GF-D8 (cell line): Measurements from ENCODE around the gene ZBTB16.
A peak's percentile ranks its signal among the peaks of the same experiment; 100 is the strongest.
"Not testable (repeated sequence)": the region's sequence is repeated elsewhere in the genome, so short reads cannot be mapped to it uniquely, and the experiment has no call there.

Experiments
- DNase-seq: peaks from one replicate; lab custom pipeline; 2025; lab: John Stamatoyannopoulos, UW

The ZBTB16 gene

DNA sequence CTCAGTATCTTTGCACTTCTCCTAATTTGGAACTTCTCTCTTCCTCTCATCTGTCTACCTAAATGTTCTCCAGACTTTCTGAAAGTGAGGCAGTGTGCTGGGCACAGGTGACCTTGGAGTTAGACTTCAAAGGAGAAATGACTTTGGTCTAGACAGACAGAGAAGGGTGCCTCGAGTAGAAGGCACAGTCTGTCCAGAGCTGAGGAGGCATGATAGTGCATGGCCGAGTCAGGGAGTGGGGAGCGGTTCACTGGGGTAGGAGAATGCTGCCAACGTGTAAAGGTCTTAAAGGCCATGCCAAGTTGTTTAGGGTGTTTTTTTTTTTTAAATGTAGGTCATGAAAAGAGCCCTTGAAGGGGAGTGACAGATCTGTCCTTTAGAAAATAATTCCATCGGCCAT lies 17.3 kb upstream of the ZBTB16 start:
- no peak for DNase-seq

DNA sequence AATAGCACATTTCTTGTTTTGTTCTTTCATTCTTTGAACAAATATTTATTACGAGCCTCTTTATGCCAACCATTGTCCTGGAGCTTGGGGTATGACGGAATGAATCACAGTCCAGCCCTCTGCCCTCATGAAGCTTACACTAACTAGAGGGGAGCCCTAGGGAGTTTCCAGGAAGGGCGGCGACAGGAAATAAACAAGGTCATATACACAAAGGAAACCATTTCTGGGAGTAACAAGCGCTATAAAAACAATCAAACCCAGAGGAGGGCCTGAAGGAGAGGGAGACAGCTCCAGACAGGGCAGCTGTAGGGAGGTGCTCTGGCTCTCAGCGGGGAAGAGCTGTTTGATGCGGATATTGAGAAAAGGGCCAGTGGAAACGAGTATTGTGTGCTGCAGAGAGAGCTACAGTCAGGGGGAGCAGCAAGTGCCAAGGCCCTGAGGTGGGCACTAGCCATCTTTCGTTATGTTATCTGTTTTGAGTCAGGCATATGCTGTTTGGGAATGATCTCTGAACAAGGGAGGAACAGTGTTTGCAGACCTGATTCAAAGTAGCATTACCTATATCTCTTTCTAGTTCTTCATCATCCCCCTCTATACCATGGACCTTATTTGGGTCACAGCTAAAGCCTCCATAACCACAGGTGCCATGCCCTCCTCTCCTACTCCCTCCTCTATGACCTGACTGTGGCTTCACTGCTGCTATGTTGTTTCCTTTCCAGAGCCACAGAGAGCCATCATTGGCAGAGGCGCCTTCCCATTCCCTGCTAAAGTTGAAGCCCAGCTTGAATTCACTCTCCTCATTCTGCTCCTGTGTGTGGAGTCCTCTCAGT lies 15.3 kb upstream of the ZBTB16 start:
- DNase-seq, result no peak

- DNase-seq, result no peak
These were observed 12.2 kb upstream of the ZBTB16 start for GRCh38 chr11:114047327-114047726.

- no peak for DNase-seq
These were observed 10.5 kb upstream of the ZBTB16 start for GRCh38 chr11:114049050-114049449.

DNA sequence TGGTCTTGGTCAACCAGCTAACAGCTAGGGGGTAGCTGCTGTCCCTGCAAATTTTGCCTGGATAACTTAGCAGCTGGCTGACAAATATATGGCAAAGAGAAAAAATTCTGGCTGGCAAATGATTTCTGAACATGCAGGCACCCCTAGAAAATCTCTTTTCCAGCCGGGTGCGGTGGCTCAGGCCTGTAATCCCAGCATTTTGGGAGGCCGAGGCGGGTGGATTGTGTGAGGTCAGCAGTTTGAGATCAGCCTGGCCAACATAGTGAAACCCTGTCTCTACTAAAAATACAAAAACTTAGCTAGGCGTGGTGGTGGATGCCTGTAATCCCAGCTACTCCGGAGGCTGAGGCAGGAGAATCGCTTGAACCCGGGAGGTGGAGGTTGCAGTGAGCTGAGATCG lies 9.7 kb upstream of the ZBTB16 start:
- not testable (repeated sequence) for DNase-seq

DNA sequence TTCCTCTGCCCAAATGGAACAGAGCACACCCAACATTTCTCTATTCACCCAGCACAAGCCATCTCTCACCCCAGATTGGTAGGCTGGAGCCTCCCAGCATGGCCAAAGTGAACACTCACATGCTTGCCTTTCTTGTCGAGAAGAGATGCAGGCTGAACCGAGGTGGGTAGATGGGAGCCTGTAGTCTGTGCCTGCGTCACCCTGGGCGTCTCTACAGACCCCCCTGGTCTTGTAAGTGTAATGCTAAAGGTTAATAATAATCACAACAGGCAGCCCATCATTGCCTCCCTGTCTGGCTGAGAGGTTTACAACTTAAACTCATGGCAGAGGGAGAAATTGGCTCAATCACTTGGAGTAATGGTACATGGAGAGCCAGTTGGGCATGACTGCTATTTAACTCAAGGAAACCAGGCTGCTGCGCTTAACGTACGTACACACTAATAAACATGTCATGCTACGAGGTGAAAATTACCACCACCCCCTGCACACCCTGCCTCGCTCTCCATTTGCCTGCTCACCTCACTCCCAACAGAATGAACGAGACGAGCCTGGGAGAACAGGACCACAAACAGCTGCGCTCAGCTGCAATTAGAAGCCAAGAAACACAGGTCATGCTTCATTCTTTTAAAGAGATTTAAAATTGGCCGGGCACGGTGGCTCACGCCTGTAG lies 9.1 kb upstream of the ZBTB16 start:
- no peak for DNase-seq

GRCh38 chr11:114051558-114051957 lies 8.0 kb upstream of the ZBTB16 start:
- DNase-seq, result no peak

- no peak for DNase-seq
These were observed 7.4 kb upstream of the ZBTB16 start for GRCh38 chr11:114052160-114052559.

- DNase-seq, result no peak
These were observed 6.1 kb upstream of the ZBTB16 start for GRCh38 chr11:114053406-114053805.

DNA sequence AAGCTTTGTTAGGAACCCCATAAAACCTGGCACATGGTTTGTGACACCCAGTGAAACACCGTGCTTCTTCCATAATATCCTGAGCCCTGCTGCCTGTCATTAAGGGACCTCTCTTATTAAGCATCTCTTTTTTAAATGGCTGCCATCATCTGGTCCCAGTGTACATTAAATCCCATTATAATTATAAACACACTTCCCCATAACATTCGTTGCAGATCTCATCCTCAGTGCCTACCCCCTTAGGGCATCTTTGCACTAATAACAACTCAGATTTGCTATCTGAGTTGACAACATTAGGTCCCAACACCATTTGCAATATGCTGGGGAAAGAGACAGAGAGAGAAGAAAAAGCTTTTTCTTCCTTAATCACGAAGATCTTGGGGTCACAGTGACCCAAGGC lies 4.7 kb upstream of the ZBTB16 start:
- DNase-seq, result no peak

DNA sequence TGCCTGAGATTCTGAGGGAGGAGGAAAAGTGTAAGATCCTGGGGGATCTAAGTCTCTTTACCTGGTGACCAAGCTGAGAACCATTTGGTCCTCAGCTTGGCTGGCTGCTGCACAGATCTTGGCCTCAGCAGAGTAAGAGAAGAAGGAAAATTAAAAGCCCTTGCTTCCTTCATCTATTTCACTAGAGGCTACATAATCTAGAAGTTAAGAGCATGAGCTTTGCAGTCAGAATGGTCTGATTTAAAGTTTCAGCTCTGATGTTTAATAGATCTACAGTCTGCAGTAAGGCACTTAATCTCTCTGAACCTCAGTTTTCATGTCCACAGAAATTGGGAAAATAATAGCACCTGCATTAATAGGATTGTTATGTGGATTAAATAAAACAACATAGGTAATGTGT lies 3.1 kb upstream of the ZBTB16 start:
- no peak for DNase-seq

GRCh38 chr11:114057147-114057546 lies 2.4 kb upstream of the ZBTB16 start:
- no peak for DNase-seq

DNA sequence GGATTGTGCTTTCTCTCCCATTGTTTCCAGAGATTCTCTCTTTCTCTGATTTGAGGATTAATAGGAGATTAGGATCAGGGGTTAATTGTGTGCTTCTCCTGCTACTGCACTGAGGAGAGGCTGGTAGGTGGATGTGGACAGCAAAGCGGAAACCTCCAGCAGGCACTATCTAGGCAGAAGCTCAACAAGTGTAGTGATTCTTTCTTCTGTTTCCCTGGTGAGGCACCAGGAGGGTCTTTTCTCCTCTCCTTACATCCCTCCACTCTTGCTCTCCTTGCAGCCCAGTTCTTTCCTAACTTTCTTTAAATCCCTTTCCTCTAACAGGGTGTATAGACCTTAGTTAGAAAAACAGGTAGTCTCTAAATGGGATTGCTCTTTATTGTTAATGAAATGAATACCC lies 1.9 kb upstream of the ZBTB16 start:
- no peak for DNase-seq

DNA sequence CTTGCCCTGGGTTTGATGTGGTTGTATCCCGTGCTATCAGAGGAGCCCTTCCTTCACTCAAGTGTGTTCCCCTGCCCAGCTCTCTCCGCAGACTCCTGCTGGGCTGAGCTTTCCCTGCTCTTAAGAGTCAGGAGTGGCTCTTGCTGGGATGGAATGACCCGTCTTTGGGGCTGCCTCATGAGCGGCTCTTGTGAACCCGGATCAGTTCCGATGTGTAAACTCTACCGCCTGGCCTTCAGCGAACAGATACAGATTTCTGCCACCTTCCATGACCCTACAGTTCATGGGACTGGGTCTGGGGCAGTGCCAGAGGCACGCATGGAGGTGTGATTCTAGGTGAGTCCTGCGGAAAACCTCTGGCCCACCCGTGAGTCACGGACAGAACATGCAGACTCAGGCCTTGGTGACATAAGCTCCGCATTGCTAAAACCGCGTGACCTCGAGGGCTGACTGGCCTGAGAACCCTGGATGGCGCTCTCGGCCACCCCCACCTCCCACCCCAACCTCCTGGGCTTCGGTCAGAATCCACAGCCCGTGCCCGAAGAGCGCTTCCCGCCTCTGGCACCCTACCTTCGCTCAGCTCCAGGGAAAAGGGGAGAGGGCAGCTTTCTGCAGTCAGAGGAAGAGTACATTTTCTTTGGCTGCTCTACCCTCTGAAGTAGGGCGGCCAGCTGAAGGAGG lies 1.3 kb upstream of the ZBTB16 start:
- DNase-seq, result no peak

DNA sequence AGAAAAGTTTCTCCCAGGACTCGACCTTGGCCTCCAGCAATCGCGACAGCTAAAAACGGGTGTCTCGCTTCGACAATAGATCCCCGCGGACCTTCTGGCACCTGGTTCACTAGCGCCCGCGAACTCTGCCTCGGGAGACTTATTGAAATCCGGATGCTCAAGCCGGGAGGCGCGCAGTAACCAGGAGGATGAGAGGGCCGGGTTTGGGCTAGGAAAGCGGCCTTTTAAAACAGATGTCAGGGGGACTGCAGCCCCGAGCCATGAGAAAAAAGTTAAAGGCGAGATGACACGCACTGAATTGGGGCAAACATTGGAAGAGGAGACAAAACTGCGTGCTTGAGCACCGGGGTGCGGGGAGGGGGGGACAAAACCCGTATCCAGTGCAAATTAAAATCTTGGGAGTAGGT lies 637 bp upstream of the ZBTB16 start:
- no peak for DNase-seq

DNA sequence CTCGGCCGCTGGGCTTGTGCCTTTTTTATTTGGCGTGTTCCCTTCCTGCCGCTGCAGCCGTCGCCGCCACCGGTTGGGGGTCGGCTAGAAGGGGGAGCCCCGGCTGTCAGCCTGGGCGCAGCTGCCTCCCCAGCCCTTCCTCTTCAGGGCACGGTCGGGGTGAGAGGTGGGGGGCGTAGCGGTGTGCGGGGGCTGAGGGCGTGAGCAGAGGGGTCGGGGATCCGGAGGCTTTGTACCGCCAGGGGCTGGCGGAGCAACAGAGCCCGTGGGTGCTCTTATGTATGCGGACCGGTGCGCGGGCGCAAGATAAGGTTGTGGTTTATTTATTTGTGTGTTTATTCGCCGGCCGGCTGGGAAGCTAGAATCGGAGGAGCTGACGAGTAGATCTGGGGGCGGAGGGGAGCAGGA lies 477 bp downstream of the ZBTB16 start:
- DNase-seq, result peak; percentile 82

DNA sequence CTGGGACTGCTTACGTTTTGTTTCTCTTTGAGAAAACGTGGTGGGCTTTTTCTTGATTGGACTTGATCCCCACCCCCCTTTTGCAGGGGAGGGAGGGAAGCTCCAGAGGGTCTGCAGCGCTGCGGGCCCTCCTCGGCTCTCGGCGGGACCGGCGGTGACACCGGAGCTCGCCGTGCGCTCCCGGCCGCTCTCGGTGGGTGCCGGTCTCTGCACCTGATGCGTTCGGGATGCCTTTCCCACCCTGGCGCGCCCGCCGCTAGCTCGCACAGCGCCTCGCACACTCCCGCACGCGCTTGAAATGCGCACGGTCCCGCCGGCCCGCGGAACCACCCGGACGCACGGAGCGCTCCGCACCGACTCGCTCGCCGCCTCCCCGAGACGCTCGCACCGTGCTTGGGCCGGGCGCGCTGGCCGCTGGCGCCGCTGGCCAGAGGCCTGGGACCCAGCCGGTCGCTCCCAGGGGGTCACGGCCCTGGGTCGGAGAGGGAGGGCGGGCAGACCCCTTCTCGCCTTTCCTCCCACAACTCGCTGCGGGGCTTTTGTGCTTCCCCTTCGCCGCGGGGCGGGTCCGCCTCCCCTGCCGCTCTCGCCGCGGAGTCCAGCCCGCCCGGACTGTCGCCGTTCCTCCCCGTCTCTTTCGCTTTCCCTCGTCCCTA lies 1.0 kb downstream of the ZBTB16 start:
- DNase-seq, result peak; percentile 60

DNA sequence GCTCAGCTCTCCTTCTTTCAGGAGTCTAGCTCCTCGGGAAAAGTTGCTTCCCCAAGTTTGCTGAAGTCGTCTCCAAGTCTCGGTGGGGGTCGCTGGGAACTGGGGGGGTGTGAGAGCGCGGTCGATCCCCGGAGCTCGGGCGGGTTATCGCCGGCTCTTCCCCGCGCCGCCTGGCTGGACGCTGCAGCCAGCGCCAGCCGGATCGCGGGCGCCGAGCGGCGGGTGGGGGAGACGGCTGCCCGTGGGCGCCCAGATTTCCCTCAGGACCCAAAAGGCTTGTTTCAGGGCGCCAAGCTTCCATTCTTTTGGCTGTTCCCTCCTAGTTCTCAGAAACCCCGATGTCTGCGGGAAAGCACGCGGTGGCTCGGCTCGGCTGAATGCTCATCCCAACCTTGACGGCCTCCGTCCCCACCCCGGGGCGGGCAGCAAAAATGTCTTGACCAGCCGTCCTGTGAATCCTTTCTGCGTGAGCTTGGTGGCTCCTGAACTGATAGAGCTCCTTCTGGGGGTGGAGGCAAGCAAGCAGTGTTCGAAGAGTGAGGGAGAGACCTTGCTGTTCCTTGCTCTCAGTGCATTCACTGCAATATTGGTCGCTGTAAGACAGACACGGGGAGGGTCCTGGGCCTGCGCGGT lies 1.7 kb downstream of the ZBTB16 start:
- peak; percentile 63 for DNase-seq

DNA sequence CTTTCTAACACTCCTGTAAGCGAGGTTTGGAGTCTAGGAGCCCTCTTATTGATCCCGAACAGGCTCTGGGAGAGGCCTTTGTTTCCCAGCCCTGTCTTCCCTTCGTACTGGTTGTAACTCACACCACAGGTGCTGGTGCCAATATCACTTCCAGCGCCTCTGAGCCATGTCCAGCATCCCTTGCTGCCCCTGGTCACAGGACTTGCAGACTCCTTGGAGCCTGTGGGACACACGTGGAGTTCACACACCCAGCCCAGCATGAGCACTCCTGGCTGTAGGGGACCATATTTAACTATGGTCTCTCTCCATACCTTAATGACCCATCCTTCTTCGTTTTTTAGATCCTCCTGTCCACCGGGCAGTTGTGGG lies 2.2 kb downstream of the ZBTB16 start:
- no peak for DNase-seq

DNA sequence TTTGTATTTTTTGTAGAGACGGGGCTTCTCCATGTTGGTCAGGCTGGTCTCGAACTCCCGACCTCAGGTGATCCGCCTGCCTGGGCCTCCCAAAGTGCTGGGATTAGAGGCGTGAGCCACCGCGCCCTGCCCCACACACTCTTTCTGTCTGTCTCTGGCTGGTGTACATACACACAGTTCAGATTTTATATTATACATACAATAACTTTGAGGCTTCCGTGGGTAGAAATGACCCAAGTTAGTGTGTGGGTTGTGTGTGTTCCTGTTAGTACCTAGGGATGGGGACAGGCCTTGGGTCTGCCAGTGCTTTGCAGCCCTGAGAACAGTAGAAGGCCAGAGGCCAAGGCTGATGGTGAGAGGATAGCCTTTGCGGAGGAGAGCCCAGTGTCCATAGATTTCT lies 2.8 kb downstream of the ZBTB16 start:
- no peak for DNase-seq

DNA sequence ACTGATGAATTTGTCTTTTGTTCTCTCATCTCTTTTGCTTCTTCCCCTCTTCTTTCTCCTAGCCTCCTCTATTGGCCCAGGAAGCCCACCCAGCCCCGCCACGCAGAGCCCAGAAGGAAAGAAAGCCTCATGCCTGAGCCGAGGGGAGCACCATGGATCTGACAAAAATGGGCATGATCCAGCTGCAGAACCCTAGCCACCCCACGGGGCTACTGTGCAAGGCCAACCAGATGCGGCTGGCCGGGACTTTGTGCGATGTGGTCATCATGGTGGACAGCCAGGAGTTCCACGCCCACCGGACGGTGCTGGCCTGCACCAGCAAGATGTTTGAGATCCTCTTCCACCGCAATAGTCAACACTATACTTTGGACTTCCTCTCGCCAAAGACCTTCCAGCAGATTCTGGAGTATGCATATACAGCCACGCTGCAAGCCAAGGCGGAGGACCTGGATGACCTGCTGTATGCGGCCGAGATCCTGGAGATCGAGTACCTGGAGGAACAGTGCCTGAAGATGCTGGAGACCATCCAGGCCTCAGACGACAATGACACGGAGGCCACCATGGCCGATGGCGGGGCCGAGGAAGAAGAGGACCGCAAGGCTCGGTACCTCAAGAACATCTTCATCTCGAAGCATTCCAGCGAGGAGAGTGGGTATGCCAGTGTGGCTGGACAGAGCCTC lies 3.8 kb downstream of the ZBTB16 start:
- DNase-seq, result no peak

DNA sequence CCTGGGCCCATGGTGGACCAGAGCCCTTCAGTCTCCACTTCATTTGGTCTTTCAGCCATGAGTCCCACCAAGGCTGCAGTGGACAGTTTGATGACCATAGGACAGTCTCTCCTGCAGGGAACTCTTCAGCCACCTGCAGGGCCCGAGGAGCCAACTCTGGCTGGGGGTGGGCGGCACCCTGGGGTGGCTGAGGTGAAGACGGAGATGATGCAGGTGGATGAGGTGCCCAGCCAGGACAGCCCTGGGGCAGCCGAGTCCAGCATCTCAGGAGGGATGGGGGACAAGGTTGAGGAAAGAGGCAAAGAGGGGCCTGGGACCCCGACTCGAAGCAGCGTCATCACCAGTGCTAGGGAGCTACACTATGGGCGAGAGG lies 4.3 kb downstream of the ZBTB16 start:
- no peak for DNase-seq
